PC-9 (cell line): Measurements from ENCODE around the gene ATP5PO.

Source experiments
- CTCF ChIP-seq: fragments of 200-600 bp; sonication (generic); conservative IDR thresholded peaks from 2 replicates; pipeline ENCODE4 v1.6.1; 2017; ENCODE audit warnings: mixed run types, antibody characterized with exemption, mild to moderate bottlenecking, moderate library complexity
- EZH2 ChIP-seq: fragments of 200-600 bp; sonication (generic); IDR thresholded peaks from 2 replicates; pipeline ENCODE4 v1.8.0; 2017; ENCODE audit warnings: antibody characterized with exemption, low read depth

- TF ChIP-seq CTCF, result no peak
- no peak for TF ChIP-seq EZH2
Observed at GRCh38 chr21:33914188-33914587, 1.4 kb downstream of the ATP5PO start.
